K562 (cell line): Measurements from ENCODE around the gene BAHD1. TPM values are rescaled to one million over a fixed set of nuclear protein-coding genes. Genes with fewer than 3 reads are reported as not detected.

Source experiments
- ATAC-seq: fragments of 200-7000 bp; cut with Tn5 transposase; 3 replicates; pipeline ENCODE4 v1.9.1; 2020; ENCODE audit warnings: moderate library complexity
- BruUV-seq: library from RNA; stranded (reverse); fragments of 400-500 nt; replicated peaks from 2 replicates; lab custom pipeline; 2021; lab: Mats Ljungman, UMichigan
- CTCF ChIA-PET: fragments of 300-600 bp; formaldehyde crosslinking; extraction: SDS; loops from one replicate; lab custom pipeline; 2021; ENCODE audit warnings: low intra/inter-chr PET ratio; lab: Yijun Ruan, JAX
- POLR2A ChIA-PET: fragments of 300-600, 350-650 bp; sonication (Branson Sonifier 250); formaldehyde crosslinking; extraction: SDS; loops from one replicate; lab custom pipeline; 2021; ENCODE audit warnings: antibody characterized with exemption, inconsistent platforms; lab: Yijun Ruan, JAX
- DNase-seq, 4 experiments: peaks; one replicate each; pipeline versions ENCODE4 v3.0.0 to v3.0.0-alpha.2; 2011 to 2018; ENCODE audit warnings: low spot score in 3 of 4, mixed read lengths in 3 of 4; ENCODE audit errors: extremely low read depth in 1 of 4
- FAIRE-seq: peaks from 2 replicates; lab custom pipeline; 2011; peaks lifted over from hg19 to GRCh38; lab: Jason Lieb, UNC
- H2AFZ ChIP-seq: 2 replicates; pipeline ENCODE4 v1.6.0; 2011; ENCODE audit warnings: low read depth, low read length, control low read depth, inconsistent platforms
- H3K27ac ChIP-seq: fragments of 200-600 bp; 3 replicates; pipeline ENCODE4 v1.8.0; 2011; ENCODE audit warnings: low read depth, mild to moderate bottlenecking, control low read depth, inconsistent platforms, low read length, moderate library complexity, mixed read lengths; ENCODE audit errors: extremely low read depth
- H3K27me3 ChIP-seq, 2 experiments: fragments of 300-600 bp in 1 of 2; 2 replicates in 1 of 2; 3 replicates in 1 of 2; pipeline versions ENCODE4 v1.6.0 to v1.8.0; 2011; ENCODE audit warnings: inconsistent platforms in 2 of 2, low read length in 2 of 2, mild to moderate bottlenecking in 1 of 2, mixed read lengths in 1 of 2, moderate library complexity in 1 of 2; ENCODE audit not compliant: control insufficient read depth in 2 of 2, insufficient read depth in 2 of 2
- H3K36me3 ChIP-seq: fragments of 300-600 bp; 3 replicates; pipeline ENCODE4 v1.8.0; 2011; ENCODE audit warnings: mild to moderate bottlenecking, low read length, inconsistent platforms; ENCODE audit not compliant: control insufficient read depth, insufficient read depth
- H3K4me1 ChIP-seq, 2 experiments: fragments of 200-600 bp in 1 of 2; replicated peaks in 1 of 2; 2 replicates in 1 of 2; 3 replicates in 1 of 2; pipeline versions ENCODE4 v1.5.1 to v1.8.0; 2011; ENCODE audit warnings: inconsistent platforms in 2 of 2, low read length in 2 of 2, mild to moderate bottlenecking in 1 of 2, mixed read lengths in 1 of 2, moderate library complexity in 1 of 2; ENCODE audit not compliant: control insufficient read depth in 2 of 2, insufficient read depth in 2 of 2
- H3K4me2 ChIP-seq: 2 replicates; pipeline ENCODE4 v1.6.1; 2011; ENCODE audit warnings: low read length, control low read depth, inconsistent platforms, mixed read lengths; ENCODE audit not compliant: insufficient read depth
- H3K4me3 ChIP-seq: fragments of 200-600 bp; sonication (generic), shearing (Covaris generic); 2 replicates; pipeline ENCODE4 v1.5.1; 2016; ENCODE audit warnings: control low read depth, inconsistent platforms
- H3K79me2 ChIP-seq: fragments of 200-600 bp; 3 replicates; pipeline ENCODE4 v1.8.0; 2011; ENCODE audit warnings: low read length, inconsistent platforms; ENCODE audit not compliant: control insufficient read depth, insufficient read depth
- H3K9ac ChIP-seq, 2 experiments: 2 replicates each; pipeline versions ENCODE4 v1.6.0 to v1.6.1; 2011; ENCODE audit warnings: low read depth in 2 of 2, low read length in 2 of 2, control low read depth in 1 of 2, inconsistent platforms in 1 of 2, mild to moderate bottlenecking in 1 of 2, mixed read lengths in 1 of 2; ENCODE audit not compliant: insufficient read depth in 1 of 2
- H3K9me1 ChIP-seq: one replicate; pipeline ENCODE4 v1.6.0; 2011; ENCODE audit warnings: inconsistent platforms, mild to moderate bottlenecking, low read length, moderate library complexity; ENCODE audit not compliant: control insufficient read depth, insufficient read depth
- H3K9me3 ChIP-seq: replicated peaks from 2 replicates; pipeline ENCODE4 v1.5.1; 2011; ENCODE audit warnings: low read depth, low read length, inconsistent platforms; ENCODE audit not compliant: control insufficient read depth, insufficient read depth
- H4K20me1 ChIP-seq: replicated peaks from 2 replicates; pipeline ENCODE4 v1.6.1; 2011; ENCODE audit warnings: low read length, inconsistent platforms, mixed read lengths; ENCODE audit not compliant: control insufficient read depth, insufficient read depth
- CXXC5 ChIP-seq: fragments of 250-450 bp; sonication (Bioruptor Pico); IDR thresholded peaks from 2 replicates; pipeline ENCODE4 v1.8.0; 2022; ENCODE audit warnings: inconsistent platforms, mild to moderate bottlenecking, moderate library complexity
- HINFP ChIP-seq: fragments of 450-650 bp; conservative IDR thresholded peaks from 2 replicates; pipeline ENCODE4 v1.6.1; 2016; ENCODE audit warnings: missing genetic modification characterization, low read depth, mild to moderate bottlenecking, control low read depth, missing compliant biosample characterization
- L3MBTL2 ChIP-seq: fragments of 450-650 bp; IDR thresholded peaks from 2 replicates; pipeline ENCODE4 v1.6.1; 2016; ENCODE audit warnings: mild to moderate bottlenecking, moderate library complexity
- MED1 ChIP-seq: sonication (generic); formaldehyde crosslinking; IDR thresholded peaks from 2 replicates; pipeline ENCODE4 v1.8.1; 2023; ENCODE audit warnings: missing genetic modification reagents, borderline replicate concordance
- MNT ChIP-seq, 2 experiments: fragments of 450-650 bp; conservative IDR thresholded peaks; 2 replicates each; pipeline ENCODE4 v1.6.1; 2017; ENCODE audit warnings: mild to moderate bottlenecking in 2 of 2, moderate library complexity in 2 of 2
- PHF8 ChIP-seq: fragments of 200-600 bp; sonication (generic); IDR thresholded peaks from 2 replicates; pipeline ENCODE4 v1.6.1; 2012; ENCODE audit warnings: mixed run types, mild to moderate bottlenecking, inconsistent platforms, low read length, moderate library complexity, borderline replicate concordance
- RB1 ChIP-seq: fragments of 450-650 bp; IDR thresholded peaks from 2 replicates; pipeline ENCODE4 v1.6.1; 2017; ENCODE audit warnings: low read depth, mild to moderate bottlenecking
- SIRT6 ChIP-seq: IDR thresholded peaks from one replicate; pipeline ENCODE4 v1.6.1; 2012; ENCODE audit warnings: low read depth, mild to moderate bottlenecking, control low read depth, inconsistent platforms, low read length, moderate library complexity
- SMARCB1 ChIP-seq: IDR thresholded peaks from 2 replicates; pipeline ENCODE4 v1.6.1; 2011; ENCODE audit warnings: improper control_type of control experiment, low read depth; ENCODE audit not compliant: insufficient read length
- TFAP4 ChIP-seq: sonication (generic); formaldehyde crosslinking; IDR thresholded peaks from 2 replicates; pipeline ENCODE4 v1.8.0; 2022; ENCODE audit warnings: missing genetic modification reagents, mild to moderate bottlenecking, moderate library complexity, borderline replicate concordance
- ZNF592 ChIP-seq: fragments of 450-650 bp; IDR thresholded peaks from 2 replicates; pipeline ENCODE4 v1.6.1; 2017; ENCODE audit warnings: antibody characterized with exemption, mild to moderate bottlenecking
- WGBS: fragments of 100-300 bp; shearing (Covaris generic); methylation state at CpG from one replicate; pipeline ENCODE4 v1.1.6; 2016; ENCODE audit warnings: low coverage, mixed read lengths; ENCODE audit not compliant: insufficient coverage; ENCODE audit errors: missing lambda C conversion rate; 5-methylcytosine and 5-hydroxymethylcytosine counted together
- in situ Hi-C: fragments of 300-500 bp; cut with MboI; formaldehyde crosslinking; loops from 4 replicates; pipeline ENCODE4 v1.15.0; 2018; ENCODE audit warnings: inconsistent platforms, mixed read lengths
- intact Hi-C: fragments of 100-400 bp; cut with micrococcal nuclease; formaldehyde crosslinking; loops from 2 replicates; pipeline ENCODE4 v1.14.2; 2022
- polyA plus RNA-seq, 8 experiments: library from polyadenylated mRNA; depleted of rRNA in 4 of 8; stranded (reverse) in 5 of 8; unstranded in 3 of 8; fragments of >200 nt; fragmentation: Nextera tagmentation in 2 of 8; fragmentation: Illumina TruSeq in 1 of 8; extraction: Ambion mirVana in 2 of 8; extraction: Trizol in 1 of 8; gene quantifications; 2 replicates each; pipeline versions ENCODE4 v1.2.1 to v1.2.3, GENCODE V29; 2011 to 2014; ENCODE audit warnings: inconsistent platforms in 1 of 8, missing spikeins in 1 of 8
- total RNA-seq, 7 experiments: library from RNA; depleted of rRNA in 6 of 7; stranded (reverse); fragments of >200 nt in 6 of 7; fragmentation: Illumina TruSeq in 2 of 7; extraction: Trizol in 2 of 7; gene quantifications; 2 replicates each; pipeline versions ENCODE4 v1.2.1 to v1.2.3, GENCODE V29; 2011 to 2021; ENCODE audit warnings: low replicate concordance in 1 of 7

BAHD1 gene
- total and polyA plus RNA-seq, 9 of the 15 experiments (the other 6 are each of a cell fraction or from before 2014, with no cell fraction given): 0.55 to 38.5 (median 11.5) TPM

- TSS peak; percentile 57 for BruUV-seq
- ATAC-seq: peak; percentile 82
- TF ChIP-seq RB1: no peak
- no peak for TF ChIP-seq MED1 (CRISPR knock-in tag)
- TF ChIP-seq TFAP4 (CRISPR knock-in tag): no peak; the same call in 1 of the 2 replicates
- peak; percentile 50; the same call in 1 of the 2 replicates for TF ChIP-seq ZNF592
- no peak for TF ChIP-seq SMARCB1
- no peak for TF ChIP-seq HINFP
- TF ChIP-seq L3MBTL2: peak; percentile 55; the same call in 1 of the 2 replicates
- TF ChIP-seq CXXC5 (CRISPR knock-in tag): peak; percentile 24
- no peak for TF ChIP-seq SIRT6
- peak in 1 of 2 experiments; percentile 42; a peak in 1 of 4 replicates for TF ChIP-seq MNT (conservative IDR thresholded peaks at IDR 0.05)
- 0 out of 2 replicates have a peak, but pooled peaks have one; percentile 27 for TF ChIP-seq PHF8
Measured at GRCh38 chr15:40470423-40471104, 29.8 kb downstream of the BAHD1 start, which contains the start of gene CHST14. CHST14 (plus strand) TSS chr15:40470984; CDS start chr15:40471214, 230 bp downstream.

More at GRCh38 chr15:40470423-40471104, 29.8 kb downstream of the BAHD1 start, which contains the start of gene CHST14:
- Histone ChIP-seq H3K4me3 (peak within 1 kb of the TSS; percentile 53), H4K20me1 (no peaks in the 10 kb centered on the region; the same call in 1 of the 2 replicates), H3K36me3 (peaks cover 24% of the 10 kb centered on the region), H3K4me2 (peak within 1 kb of the TSS; percentile 82), H3K79me2 (peaks cover 15% of the 10 kb centered on the region), H3K27me3 (no peaks in the 10 kb centered on the region), H3K9ac (peak within 1 kb of the TSS; percentile 63 to 96), H3K9me3 (no peaks in the 10 kb centered on the region), H3K4me1 (peaks cover 35 to 51% of the 10 kb centered on the region in 2 experiments), H3K9me1 (no peaks in the 10 kb centered on the region), H2AFZ (peak within 1 kb of the TSS; percentile 86), H3K27ac (peak within 1 kb of the TSS; percentile 74)
- ChIA-PET POLR2A (interaction anchor here (0.5 to 2.2 kb wide), 10 partner anchors 9 to 797 kb away, joined by 3 to 15 read pairs (median 4); no protein-coding TSS in a partner anchor), CTCF (interaction anchor here (0.6 kb wide), 1 partner anchor 29 kb away, joined by 4 read pairs; no protein-coding TSS in a partner anchor)
- DNase-seq: peak in 2 of 4 experiments; percentile 77 to 89
- peak; percentile 73 for FAIRE-seq
- in situ Hi-C loops: no loop called here
- 10% methylated on average over 15 of the region's 52 CpGs for WGBS
- intact Hi-C loops: loop anchor here (2.0 to 5.0 kb wide), 2 partner anchors 30 to 37 kb away; partner anchors contain the start of gene BAHD1
